Measurements from ENCODE around the gene GLRX2.
"Not testable (repeated sequence)": the region's sequence is repeated elsewhere in the genome, so short reads cannot be mapped to it uniquely, and the experiment has no call there.

Gene GLRX2

DNA sequence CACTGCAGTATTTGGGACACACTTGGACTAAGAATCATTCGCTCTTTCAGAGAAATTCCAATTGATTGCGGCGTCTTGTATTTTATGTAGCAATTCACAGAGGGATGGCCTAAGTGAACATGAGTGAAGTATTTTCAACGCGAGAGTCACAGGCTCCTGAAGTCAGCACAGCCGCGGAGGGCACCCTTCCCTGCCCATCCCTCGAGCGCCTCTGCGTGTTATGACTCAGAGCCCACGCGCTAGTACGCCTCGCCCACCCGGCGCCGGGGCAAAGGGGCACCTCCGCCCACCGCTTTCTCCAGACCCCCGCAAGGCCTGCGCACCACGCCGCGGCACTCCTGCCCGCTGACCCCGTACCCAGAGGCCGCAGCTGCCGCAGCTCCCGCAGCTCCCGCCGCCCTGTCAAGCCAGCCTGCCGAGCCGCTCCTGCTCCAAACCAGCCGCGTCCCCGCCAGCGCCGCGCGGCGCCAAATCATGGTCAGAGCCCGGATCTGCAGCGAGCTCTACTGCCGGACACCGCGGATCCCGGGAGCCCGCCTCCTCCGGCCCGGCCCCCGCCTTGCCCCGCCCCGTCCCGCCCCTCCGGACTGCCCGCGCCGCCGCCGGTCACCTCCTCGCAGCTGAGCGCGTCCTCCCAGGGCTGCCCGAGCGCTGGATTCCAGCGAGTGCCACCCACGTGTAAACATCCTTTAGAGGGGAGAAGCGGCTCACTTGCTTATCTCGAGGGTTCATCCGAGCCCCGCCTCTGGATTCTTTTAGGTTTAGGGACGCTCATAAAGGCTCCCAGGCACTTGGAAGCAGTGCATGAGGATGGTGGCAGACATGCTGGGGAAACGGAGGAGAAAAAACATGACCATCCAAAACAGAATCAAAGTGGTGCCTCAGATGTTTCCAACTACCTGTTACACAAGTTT is at the start of gene GLRX2:
Gene GLRX2, minus strand, starts transcription at position 508 of the 914 bp plus-strand sequence. Its CDS starts 32 bp downstream, at position 476.
- peak; percentile 91 for DNase-seq

DNA sequence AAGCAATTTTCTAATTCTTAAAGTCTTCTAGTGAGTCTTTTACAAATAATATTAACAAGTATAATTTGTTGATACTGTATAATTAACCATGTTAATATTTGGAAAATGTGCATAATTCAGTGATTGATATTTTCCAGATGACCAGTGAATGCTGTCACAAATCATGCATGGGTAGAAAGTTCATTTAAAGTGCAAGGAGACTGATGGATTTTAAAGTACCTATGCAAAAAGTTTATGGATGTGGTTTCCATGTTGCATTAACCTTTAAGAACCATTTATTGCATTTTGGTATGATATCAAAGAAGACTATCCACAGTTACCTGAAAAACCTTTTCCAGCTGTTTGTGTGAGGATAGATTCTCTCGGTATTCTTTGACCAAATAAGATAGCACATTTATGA is 39.8 kb upstream of the GLRX2 start:
- DNase-seq, result no peak

GRCh38 chr1:193144361-193144938 is 39.2 kb upstream of the GLRX2 start:
- no peak for DNase-seq

DNA sequence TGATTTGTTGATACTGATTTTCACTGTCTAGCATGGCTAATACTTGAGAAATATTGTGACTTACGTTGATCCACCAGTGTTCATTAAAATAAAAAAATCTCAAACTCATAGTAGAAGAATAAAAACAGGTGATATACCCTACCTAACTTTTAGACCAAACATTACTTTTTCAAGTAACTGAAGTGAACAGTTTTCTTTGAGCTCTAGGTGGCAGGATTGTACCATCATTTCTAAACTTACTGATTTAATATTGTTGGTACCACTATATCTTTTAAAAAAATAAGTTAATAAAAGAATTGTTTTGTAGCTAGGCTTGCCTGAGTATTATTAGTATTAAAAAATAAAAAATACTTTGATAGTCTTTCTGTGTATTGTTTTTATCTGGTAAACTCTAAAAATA is 38.1 kb upstream of the GLRX2 start:
- DNase-seq, result no peak

DNA sequence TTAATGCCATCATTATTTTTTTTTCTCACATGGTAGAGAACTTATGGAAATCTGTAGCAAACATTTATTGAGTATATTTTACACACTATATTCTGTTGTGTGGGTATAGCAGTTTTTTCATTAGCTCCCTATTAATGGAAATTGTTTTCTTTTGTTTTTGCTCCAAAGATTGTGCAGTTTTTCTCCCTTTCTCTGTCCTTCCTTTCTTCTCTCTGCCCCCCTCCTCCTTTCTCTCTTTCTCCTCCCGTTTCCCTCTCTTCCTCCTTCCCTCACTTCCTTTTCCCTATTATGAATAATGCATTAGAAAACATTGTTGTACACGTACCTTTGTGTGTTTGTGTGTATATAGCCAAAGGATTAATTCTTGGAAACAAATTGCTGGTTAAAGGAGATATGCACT is 37.2 kb upstream of the GLRX2 start:
- DNase-seq, result no peak

DNA sequence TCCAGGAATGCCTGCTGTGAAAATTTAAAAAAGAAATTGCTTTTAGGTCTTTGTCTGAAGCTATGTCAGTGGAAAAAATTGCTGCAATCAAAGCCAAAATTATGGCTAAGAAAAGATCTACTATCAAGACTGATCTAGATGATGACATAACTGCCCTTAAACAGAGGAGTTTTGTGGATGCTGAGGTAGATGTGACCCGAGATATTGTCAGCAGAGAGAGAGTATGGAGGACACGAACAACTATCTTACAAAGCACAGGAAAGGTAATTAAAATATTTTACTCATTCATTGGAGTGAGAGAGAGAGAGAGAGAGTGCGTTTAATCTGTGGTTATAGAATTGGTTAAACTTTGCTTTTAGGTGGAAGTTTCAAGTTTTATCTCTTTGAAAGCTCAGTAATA is 36.6 kb upstream of the GLRX2 start:
- no peak for DNase-seq

GRCh38 chr1:193140254-193140653 is 35.0 kb upstream of the GLRX2 start:
- DNase-seq, result no peak

GRCh38 chr1:193131266-193131860 is 26.1 kb upstream of the GLRX2 start:
- no peak for DNase-seq

DNA sequence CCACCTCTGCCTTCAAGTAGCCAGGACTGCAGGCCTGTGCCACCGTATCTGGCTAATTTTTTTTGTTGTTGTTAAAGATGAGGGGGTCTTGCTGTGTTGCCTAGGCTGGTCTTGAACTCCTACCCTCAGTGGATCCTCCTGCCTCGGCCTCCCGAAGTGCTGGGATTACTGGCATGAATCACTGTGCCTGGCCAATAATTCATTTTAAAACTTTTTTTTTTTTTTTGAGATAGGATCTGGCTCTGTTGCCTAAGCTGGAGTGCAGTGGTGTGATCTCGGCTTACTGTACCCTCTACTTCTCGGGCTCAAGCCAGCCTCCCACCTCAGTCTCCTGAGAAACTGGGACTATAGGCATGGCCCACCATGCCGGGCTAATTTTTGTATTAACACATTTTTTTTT is 20.2 kb upstream of the GLRX2 start:
- no peak for DNase-seq

DNA sequence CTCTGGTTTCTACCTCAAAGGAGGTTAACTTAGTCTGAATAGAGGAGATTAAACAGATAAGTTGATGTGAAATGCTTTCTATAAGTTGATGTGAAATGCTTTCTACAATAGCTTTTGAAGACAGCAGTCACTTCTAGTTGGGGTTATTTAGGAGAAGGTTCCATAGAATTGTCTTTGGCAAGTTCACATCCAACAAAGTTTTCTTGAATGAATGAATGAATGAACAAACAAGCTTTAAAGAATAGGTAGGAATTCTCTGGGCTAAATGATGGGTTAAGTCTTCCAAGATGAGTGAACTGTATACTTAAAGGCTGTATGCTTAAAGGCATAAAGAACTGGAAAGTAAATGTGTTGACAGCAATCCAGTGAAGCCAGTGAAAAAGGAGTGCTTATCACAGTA is 18.5 kb upstream of the GLRX2 start:
- no peak for DNase-seq

DNA sequence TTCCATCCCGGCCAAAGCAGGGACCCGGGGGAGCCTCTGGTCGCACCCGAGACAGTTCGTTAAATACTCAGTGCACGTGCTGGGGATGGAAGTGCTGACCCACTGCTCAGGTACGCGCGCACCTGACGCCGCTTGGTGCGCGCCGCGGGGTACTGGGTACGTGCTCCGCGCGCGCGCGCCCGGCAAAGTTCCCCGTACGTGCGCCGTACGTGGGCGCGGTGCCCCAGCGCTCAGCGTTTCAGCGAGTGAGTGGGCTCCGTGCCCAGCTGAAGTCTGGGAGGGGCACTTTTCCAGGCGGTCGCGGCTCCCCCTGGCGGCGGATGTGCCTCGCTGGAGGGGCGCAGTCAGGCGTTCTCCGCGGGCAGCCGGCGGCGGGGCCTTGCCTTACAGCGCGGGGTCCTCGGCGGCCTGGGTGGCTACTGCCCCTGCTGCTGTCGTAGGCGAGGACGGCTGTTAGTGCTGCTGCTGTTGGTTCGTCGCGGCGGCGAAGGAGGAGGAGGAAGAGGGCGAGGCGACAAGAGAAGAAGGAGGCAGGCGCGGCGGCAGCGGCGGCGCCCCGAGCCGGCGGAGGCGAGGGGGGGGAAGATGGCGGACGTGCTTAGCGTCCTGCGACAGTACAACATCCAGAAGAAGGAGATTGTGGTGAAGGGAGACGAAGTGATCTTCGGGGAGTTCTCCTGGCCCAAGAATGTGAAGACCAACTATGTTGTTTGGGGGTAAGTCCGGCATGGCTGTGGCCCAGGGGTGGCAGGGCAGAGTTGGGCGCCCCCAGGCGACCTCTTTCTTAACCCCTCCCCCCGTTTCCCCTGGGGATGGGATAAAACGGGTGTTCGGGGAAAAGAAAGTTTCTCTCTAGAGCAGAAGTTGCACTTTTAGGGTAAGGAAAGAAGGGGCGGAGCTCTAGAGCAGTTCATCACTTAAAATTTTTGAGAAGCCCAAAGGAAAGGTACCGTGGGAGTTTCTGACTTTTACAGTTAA is 16.7 kb upstream of the GLRX2 start, which contains the start of gene CDC73:
Gene CDC73, plus strand, starts transcription at position 416 of the 978 bp plus-strand sequence. Its CDS starts 170 bp downstream, at position 586.
- peak; percentile 99 for DNase-seq

- DNase-seq, result no peak
These were observed 15.5 kb upstream of the GLRX2 start for GRCh38 chr1:193120604-193121166.

- no peak for DNase-seq
These were observed 13.9 kb upstream of the GLRX2 start for GRCh38 chr1:193118803-193119730.

- DNase-seq, result no peak
These were observed 13.0 kb upstream of the GLRX2 start for GRCh38 chr1:193118194-193118593.

- DNase-seq, result not testable (repeated sequence)
These were observed 12.0 kb upstream of the GLRX2 start for GRCh38 chr1:193117167-193117566.

DNA sequence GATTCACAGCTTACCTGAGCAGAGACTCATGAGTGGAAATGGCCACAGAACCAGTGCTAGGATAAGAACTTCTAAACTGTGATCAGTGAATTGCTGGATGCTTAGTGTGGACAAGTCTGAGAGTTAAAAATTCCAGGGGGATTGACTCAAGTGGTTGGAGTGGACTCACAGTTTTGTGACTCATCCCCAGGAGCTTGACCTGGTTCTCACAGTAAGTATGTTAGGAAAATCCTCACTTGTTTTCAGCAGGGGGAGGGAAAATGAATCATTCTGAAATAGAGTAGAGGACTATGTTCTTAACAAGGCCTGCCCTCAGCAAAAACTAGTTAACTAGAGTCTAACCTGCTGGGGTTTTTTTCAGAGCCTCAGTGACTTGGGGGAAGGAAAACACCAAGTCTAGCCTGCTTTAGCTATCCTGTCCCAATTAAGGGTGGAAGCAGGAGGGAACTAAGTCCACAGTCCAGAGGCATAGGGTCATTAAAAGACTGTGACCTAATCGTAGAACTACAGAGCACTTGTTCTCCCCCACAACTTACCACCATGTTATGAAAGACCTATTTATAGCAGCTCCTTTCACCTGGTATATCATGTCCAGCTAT is 10.5 kb upstream of the GLRX2 start:
- no peak for DNase-seq

DNA sequence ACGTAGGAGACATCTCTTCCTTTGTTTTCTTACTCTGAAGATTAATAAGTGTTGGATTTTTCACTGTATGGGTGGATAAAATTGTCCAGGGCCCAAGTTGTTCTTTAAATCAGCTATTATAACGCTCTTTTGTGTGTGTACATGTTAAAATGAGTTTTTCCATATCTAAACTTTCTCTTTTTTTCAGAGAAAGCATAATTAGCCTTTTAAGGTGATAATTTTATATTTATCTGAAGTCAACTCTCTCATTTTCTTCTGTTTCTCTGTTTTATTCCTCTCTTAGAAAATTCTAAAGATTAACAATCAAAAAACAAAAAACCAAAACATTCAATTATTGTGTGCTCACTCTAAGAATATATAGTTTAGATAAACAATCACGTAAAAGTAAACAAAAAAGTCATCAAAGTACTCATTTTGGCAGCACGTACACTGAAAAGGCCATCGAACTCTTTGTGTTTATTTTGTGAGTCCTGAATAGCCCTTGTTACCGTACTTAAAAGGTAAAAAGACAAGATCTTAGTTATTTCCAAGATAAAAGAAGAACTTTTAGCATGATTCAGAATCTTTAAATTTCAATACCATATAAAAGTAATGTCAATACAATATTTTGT is 9.4 kb upstream of the GLRX2 start:
- no peak for DNase-seq

DNA sequence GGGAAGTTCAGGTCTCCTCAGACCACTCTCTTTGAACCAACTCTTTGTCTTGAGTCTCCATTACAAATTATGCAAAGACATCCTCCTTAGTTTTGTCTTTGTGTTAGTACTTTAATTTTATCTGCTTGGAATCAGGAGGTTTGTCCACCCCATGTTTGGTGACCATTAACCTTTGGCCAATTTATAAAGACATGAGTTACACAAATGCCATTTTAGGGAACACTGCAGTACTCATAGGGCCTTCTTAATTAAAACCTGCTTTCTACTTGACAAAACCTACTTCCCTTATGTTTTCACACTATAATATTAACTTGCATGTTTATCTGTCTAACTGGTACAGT is 8.7 kb upstream of the GLRX2 start:
- DNase-seq, result no peak

GRCh38 chr1:193113258-193113991 is 8.2 kb upstream of the GLRX2 start:
- DNase-seq, result no peak

- peak; percentile 63 for DNase-seq
These were observed 6.5 kb upstream of the GLRX2 start for GRCh38 chr1:193111641-193112090.
